Peyer's patch (tissue), 4 donors: ENCODE data around the gene KLK3. TPM values are rescaled to one million over a fixed set of nuclear protein-coding genes. Genes with fewer than 3 reads are reported as not detected.

Experiments
- DNase-seq, 3 donors: peaks; one replicate each; pipeline ENCODE4 v3.0.0-alpha.2; 2017 to 2019
- H3K27ac ChIP-seq, 4 donors: fragments of 200-600 bp; sonication (generic); one replicate each; pipeline ENCODE4 v1.5.1; 2016 to 2019
- H3K27me3 ChIP-seq, 2 donors: fragments of 200-600 bp; sonication (generic); one replicate each; pipeline ENCODE4 v1.5.1; 2019
- H3K36me3 ChIP-seq, 3 donors: fragments of 200-600 bp; sonication (generic); one replicate each; pipeline ENCODE4 v1.5.1; 2016 to 2019
- H3K4me1 ChIP-seq, 4 donors: fragments of 200-600 bp; sonication (generic); one replicate each; pipeline ENCODE4 v1.5.1; 2016 to 2019
- H3K4me3 ChIP-seq, 4 donors: fragments of 200-600 bp; sonication (generic); 1 replicate in 3 of 4; 2 replicates in 1 of 4; pipeline ENCODE4 v1.5.1; 2016 to 2019; ENCODE audit warnings: mild to moderate bottlenecking in 1 of 4
- H3K9me3 ChIP-seq, 4 donors: fragments of 200-600 bp; sonication (generic); one replicate each; pipeline ENCODE4 v1.5.1; 2016 to 2019; ENCODE audit warnings: mild to moderate bottlenecking in 1 of 4
- POLR2A ChIP-seq, 2 donors: fragments of 450-650 bp; IDR thresholded peaks; one replicate each; pipeline ENCODE4 v1.5.1; 2017; ENCODE audit warnings: antibody characterized with exemption in 2 of 2, mild to moderate bottlenecking in 2 of 2, moderate library complexity in 2 of 2
- total RNA-seq, 4 donors: library from RNA; depleted of rRNA; stranded (reverse); fragments of >200 nt; gene quantifications; one replicate each; pipeline ENCODE4 v1.1.0, GENCODE V29; 2016
- TF ChIP-seq, protein P1 (sequence below), 6 experiments: fragments of 450-650 bp in 4 of 6; fragments of 200-600 bp in 2 of 6; sonication (generic) in 1 of 6; IDR thresholded peaks; one replicate each; pipeline ENCODE4 v1.5.1; 2017 to 2019; ENCODE audit warnings: antibody characterized with exemption in 6 of 6, mild to moderate bottlenecking in 3 of 6, moderate library complexity in 1 of 6

The KLK3 gene
- total RNA-seq, 4 donors from 2014 or later = 1.2 to 2.4 (median 1.9) TPM; not detected in 1

DNA sequence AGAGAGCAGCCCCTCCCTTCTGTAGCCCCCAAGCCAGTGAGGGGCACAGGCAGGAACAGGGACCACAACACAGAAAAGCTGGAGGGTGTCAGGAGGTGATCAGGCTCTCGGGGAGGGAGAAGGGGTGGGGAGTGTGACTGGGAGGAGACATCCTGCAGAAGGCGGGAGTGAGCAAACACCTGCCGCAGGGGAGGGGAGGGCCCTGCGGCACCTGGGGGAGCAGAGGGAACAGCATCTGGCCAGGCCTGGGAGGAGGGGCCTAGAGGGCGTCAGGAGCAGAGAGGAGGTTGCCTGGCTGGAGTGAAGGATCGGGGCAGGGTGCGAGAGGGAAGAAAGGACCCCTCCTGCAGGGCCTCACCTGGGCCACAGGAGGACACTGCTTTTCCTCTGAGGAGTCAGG is 4.2 kb downstream of the KLK3 start:
- H3K4me3 ChIP-seq = no peak overlapping the region
- no peaks in the 10 kb centered on the region for H3K27me3 ChIP-seq
- DNase-seq = peak in 2 of 3 donors; percentile 58 to 62
- TF ChIP-seq POLR2A (IDR thresholded peaks at IDR 0.05) = no peak
- TF ChIP-seq, protein P1, sequence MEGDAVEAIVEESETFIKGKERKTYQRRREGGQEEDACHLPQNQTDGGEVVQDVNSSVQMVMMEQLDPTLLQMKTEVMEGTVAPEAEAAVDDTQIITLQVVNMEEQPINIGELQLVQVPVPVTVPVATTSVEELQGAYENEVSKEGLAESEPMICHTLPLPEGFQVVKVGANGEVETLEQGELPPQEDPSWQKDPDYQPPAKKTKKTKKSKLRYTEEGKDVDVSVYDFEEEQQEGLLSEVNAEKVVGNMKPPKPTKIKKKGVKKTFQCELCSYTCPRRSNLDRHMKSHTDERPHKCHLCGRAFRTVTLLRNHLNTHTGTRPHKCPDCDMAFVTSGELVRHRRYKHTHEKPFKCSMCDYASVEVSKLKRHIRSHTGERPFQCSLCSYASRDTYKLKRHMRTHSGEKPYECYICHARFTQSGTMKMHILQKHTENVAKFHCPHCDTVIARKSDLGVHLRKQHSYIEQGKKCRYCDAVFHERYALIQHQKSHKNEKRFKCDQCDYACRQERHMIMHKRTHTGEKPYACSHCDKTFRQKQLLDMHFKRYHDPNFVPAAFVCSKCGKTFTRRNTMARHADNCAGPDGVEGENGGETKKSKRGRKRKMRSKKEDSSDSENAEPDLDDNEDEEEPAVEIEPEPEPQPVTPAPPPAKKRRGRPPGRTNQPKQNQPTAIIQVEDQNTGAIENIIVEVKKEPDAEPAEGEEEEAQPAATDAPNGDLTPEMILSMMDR (IDR thresholded peaks at IDR 0.05) = no peak
- H3K4me1 ChIP-seq = no peaks in the 10 kb centered on the region
- peak overlapping the region in 1 of 4 donors; percentile 13 for H3K27ac ChIP-seq
- H3K9me3 ChIP-seq = no peaks in the 10 kb centered on the region
- H3K36me3 ChIP-seq = no peaks in the 10 kb centered on the region

DNA sequence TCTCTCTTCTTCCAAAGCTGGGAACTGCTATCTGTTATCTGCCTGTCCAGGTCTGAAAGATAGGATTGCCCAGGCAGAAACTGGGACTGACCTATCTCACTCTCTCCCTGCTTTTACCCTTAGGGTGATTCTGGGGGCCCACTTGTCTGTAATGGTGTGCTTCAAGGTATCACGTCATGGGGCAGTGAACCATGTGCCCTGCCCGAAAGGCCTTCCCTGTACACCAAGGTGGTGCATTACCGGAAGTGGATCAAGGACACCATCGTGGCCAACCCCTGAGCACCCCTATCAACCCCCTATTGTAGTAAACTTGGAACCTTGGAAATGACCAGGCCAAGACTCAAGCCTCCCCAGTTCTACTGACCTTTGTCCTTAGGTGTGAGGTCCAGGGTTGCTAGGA is 5.1 kb downstream of the KLK3 start:
- no peaks in the 10 kb centered on the region for H3K4me1 ChIP-seq
- TF ChIP-seq, protein P1 (IDR thresholded peaks at IDR 0.05) = no peak
- TF ChIP-seq POLR2A (IDR thresholded peaks at IDR 0.05) = no peak
- H3K36me3 ChIP-seq = no peaks in the 10 kb centered on the region
- no peak overlapping the region for H3K4me3 ChIP-seq
- DNase-seq = no peak
- H3K9me3 ChIP-seq = no peaks in the 10 kb centered on the region
- H3K27me3 ChIP-seq = no peaks in the 10 kb centered on the region
- H3K27ac ChIP-seq = no peak overlapping the region

DNA sequence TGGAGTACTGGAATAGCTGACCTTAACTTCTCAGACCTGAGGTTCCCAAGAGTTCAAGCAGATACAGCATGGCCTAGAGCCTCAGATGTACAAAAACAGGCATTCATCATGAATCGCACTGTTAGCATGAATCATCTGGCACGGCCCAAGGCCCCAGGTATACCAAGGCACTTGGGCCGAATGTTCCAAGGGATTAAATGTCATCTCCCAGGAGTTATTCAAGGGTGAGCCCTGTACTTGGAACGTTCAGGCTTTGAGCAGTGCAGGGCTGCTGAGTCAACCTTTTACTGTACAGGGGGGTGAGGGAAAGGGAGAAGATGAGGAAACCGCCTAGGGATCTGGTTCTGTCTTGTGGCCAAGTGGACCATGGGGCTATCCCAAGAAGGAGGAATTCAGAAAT is 6.3 kb downstream of the KLK3 start:
- no peak overlapping the region for H3K27ac ChIP-seq

DNA sequence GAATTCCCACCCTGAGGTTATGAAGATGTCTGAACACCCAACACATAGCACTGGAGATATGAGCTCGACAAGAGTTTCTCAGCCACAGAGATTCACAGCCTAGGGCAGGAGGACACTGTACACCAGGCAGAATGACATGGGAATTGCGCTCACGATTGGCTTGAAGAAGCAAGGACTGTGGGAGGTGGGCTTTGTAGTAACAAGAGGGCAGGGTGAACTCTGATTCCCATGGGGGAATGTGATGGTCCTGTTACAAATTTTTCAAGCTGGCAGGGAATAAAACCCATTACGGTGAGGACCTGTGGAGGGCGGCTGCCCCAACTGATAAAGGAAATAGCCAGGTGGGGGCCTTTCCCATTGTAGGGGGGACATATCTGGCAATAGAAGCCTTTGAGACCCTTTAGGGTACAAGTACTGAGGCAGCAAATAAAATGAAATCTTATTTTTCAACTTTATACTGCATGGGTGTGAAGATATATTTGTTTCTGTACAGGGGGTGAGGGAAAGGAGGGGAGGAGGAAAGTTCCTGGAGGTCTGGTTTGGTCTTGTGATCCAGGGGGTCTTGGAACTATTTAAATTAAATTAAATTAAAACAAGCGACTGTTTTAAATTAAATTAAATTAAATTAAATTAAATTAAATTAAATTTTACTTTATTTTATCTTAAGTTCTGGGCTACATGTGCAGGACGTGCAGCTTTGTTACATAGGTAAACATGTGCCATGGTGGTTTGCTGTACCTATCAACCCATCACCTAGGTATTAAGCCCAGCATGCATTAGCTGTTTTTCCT is 7.0 kb downstream of the KLK3 start:
- Histone ChIP-seq H3K4me1 (no peaks in the 10 kb centered on the region), H3K36me3 (no peaks in the 10 kb centered on the region), H3K4me3 (no peak overlapping the region), H3K27ac (no peak overlapping the region), H3K27me3 (no peaks in the 10 kb centered on the region), H3K9me3 (no peaks in the 10 kb centered on the region)
- DNase-seq = no peak
- no peak for TF ChIP-seq POLR2A (IDR thresholded peaks at IDR 0.05)
- TF ChIP-seq, protein P1 (IDR thresholded peaks at IDR 0.05) = no peak

More for the DNA sequence above, 6.3 kb downstream of the KLK3 start:
- no peak for DNase-seq
- Histone ChIP-seq H3K36me3 (no peaks in the 10 kb centered on the region), H3K9me3 (no peaks in the 10 kb centered on the region), H3K4me3 (no peak overlapping the region), H3K27me3 (no peaks in the 10 kb centered on the region), H3K4me1 (no peaks in the 10 kb centered on the region)
- TF ChIP-seq, protein P1 (IDR thresholded peaks at IDR 0.05) = no peak
- no peak for TF ChIP-seq POLR2A (IDR thresholded peaks at IDR 0.05)

DNA sequence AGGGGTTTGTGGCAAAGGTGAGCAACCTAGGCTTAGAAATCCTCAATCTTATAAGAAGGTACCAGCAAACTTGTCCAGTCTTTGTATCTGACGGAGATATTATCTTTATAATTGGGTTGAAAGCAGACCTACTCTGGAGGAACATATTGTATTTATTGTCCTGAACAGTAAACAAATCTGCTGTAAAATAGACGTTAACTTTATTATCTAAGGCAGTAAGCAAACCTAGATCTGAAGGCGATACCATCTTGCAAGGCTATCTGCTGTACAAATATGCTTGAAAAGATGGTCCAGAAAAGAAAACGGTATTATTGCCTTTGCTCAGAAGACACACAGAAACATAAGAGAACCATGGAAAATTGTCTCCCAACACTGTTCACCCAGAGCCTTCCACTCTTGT is 14.8 kb downstream of the KLK3 start:
- Histone ChIP-seq H3K36me3 (no peaks in the 10 kb centered on the region), H3K9me3 (no peaks in the 10 kb centered on the region), H3K4me1 (no peaks in the 10 kb centered on the region), H3K27me3 (no peaks in the 10 kb centered on the region), H3K4me3 (no peak overlapping the region), H3K27ac (no peak overlapping the region)
- TF ChIP-seq, protein P1 (IDR thresholded peaks at IDR 0.05) = no peak
- DNase-seq = no peak
